Osteocyte (in vitro differentiated cells): ENCODE data around the gene RBMS3. TPM values are rescaled to one million over a fixed set of nuclear protein-coding genes. Genes with fewer than 3 reads are reported as not detected.

Experiments
- DNase-seq: peaks from one replicate; pipeline ENCODE4 v3.0.0; 2021; ENCODE audit warnings: mixed read lengths; ENCODE audit not compliant: unreplicated experiment; ENCODE audit errors: extremely low spot score
- H3K27ac Mint-ChIP-seq: one replicate; pipeline ENCODE4 v1.8.0; 2021; ENCODE audit warnings: mild to moderate bottlenecking, mixed read lengths; ENCODE audit not compliant: unreplicated experiment
- H3K27me3 Mint-ChIP-seq: one replicate; pipeline ENCODE4 v1.8.0; 2021; ENCODE audit warnings: mixed read lengths; ENCODE audit not compliant: unreplicated experiment
- H3K36me3 Mint-ChIP-seq: one replicate; pipeline ENCODE4 v1.8.0; 2021; ENCODE audit warnings: mixed read lengths; ENCODE audit not compliant: unreplicated experiment
- H3K4me1 Mint-ChIP-seq: one replicate; pipeline ENCODE4 v1.8.0; 2021; ENCODE audit warnings: mixed read lengths; ENCODE audit not compliant: unreplicated experiment
- H3K4me3 Mint-ChIP-seq: one replicate; pipeline ENCODE4 v1.8.0; 2021; ENCODE audit warnings: mild to moderate bottlenecking, moderate library complexity, mixed read lengths; ENCODE audit not compliant: unreplicated experiment
- H3K9me3 Mint-ChIP-seq: one replicate; pipeline ENCODE4 v1.8.0; 2021; ENCODE audit warnings: mixed read lengths; ENCODE audit not compliant: unreplicated experiment
- CTCF ChIP-seq: fragments of 200-600 bp; sonication (generic); IDR thresholded peaks from 2 replicates; pipeline ENCODE4 v1.5.0; 2021; ENCODE audit warnings: antibody characterized with exemption, mild to moderate bottlenecking, moderate library complexity
- total RNA-seq: library from RNA; stranded (reverse); gene quantifications from 2 replicates; pipeline ENCODE4 v1.2.1, GENCODE V29; 2021

The RBMS3 gene
- total RNA-seq, 1 donor from 2014 or later: 64.2 TPM

DNA sequence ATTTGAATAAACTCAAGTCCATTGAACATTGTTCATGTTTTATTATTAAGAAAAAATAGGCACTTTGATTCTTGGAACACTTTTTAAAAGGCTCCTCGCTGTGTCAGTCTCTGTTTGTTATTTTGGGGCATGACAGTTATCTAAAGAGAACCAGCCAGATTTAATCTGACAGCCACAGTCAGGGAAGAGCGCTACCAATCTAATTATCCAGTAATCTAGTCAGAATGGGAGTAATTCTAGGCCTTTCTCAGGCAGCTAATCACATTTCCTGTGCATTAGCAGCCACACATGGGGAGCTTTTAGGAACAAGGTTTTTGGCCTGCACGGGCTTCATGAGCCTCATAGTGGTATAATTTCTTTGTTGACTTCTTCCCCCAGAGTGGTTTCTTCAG, 362.2 kb downstream of the RBMS3 start:
- Mint-ChIP-seq H3K36me3 (peaks cover 3% of the 10 kb centered on the region), H3K27ac (no peak overlapping the region), H3K27me3 (no peaks in the 10 kb centered on the region), H3K4me1 (peaks cover 39% of the 10 kb centered on the region), H3K4me3 (no peak overlapping the region), H3K9me3 (no peaks in the 10 kb centered on the region)
- DNase-seq: no peak
- TF ChIP-seq CTCF: no peak

DNA sequence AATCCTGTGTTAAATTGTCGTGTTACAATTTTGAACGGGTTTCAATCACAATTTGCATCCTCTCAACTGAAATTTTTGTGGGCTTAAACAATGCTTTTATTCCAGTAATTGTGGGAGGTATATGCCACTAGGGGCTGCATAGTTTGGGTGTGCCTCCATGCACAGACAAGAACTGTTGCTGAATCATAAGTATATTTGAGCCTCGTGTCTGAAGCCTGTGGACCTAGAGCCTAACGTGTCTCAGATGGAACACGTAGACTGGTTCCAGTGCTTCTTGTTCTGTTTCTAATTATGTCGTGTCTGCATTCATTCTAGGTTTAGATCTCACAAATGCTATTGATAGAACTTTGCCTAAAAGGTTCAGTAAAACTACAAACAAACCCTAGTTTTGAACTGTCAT, 363.4 kb downstream of the RBMS3 start:
- no peak for TF ChIP-seq CTCF
- no peaks in the 10 kb centered on the region for H3K27me3 Mint-ChIP-seq
- no peaks in the 10 kb centered on the region for H3K9me3 Mint-ChIP-seq
- H3K27ac Mint-ChIP-seq: no peak overlapping the region
- no peak for DNase-seq
- H3K4me1 Mint-ChIP-seq: peaks cover 42% of the 10 kb centered on the region
- no peak overlapping the region for H3K4me3 Mint-ChIP-seq
- H3K36me3 Mint-ChIP-seq: peaks cover 3% of the 10 kb centered on the region

GRCh38 chr3:29644956-29645636, 364.2 kb downstream of the RBMS3 start:
- H3K9me3 Mint-ChIP-seq: no peaks in the 10 kb centered on the region
- H3K27ac Mint-ChIP-seq: no peak overlapping the region
- no peak overlapping the region for H3K4me3 Mint-ChIP-seq
- TF ChIP-seq CTCF: no peak
- no peaks in the 10 kb centered on the region for H3K27me3 Mint-ChIP-seq
- H3K36me3 Mint-ChIP-seq: peaks cover 3% of the 10 kb centered on the region
- no peak for DNase-seq
- H3K4me1 Mint-ChIP-seq: peaks cover 44% of the 10 kb centered on the region

- H3K27me3 Mint-ChIP-seq: no peaks in the 10 kb centered on the region
- no peaks in the 10 kb centered on the region for H3K9me3 Mint-ChIP-seq
- H3K27ac Mint-ChIP-seq: no peak overlapping the region
- H3K4me3 Mint-ChIP-seq: no peak overlapping the region
- peaks cover 53% of the 10 kb centered on the region for H3K4me1 Mint-ChIP-seq
- H3K36me3 Mint-ChIP-seq: peaks cover 3% of the 10 kb centered on the region
- no peak for TF ChIP-seq CTCF
- no peak for DNase-seq
Observed at GRCh38 chr3:29646043-29646442, 365.2 kb downstream of the RBMS3 start.

GRCh38 chr3:29649815-29650547, 369.1 kb downstream of the RBMS3 start:
- DNase-seq: no peak
- no peak for TF ChIP-seq CTCF
- no peaks in the 10 kb centered on the region for H3K9me3 Mint-ChIP-seq
- no peaks in the 10 kb centered on the region for H3K36me3 Mint-ChIP-seq
- H3K27ac Mint-ChIP-seq: peak overlapping the region; percentile 93
- H3K27me3 Mint-ChIP-seq: no peaks in the 10 kb centered on the region
- peaks cover 48% of the 10 kb centered on the region for H3K4me1 Mint-ChIP-seq
- H3K4me3 Mint-ChIP-seq: peak overlapping the region; percentile 1
